Fibroblast of villous mesenchyme (primary cell): ENCODE results near the gene TUBGCP6. TPM values are rescaled to one million over a fixed set of nuclear protein-coding genes. Genes with fewer than 3 reads are reported as not detected.

ENCODE experiments used
- DNase-seq: peaks from one replicate; pipeline ENCODE4 v3.0.0-alpha.2; 2010; ENCODE audit warnings: low read depth
- H3K4me3 ChIP-seq: 2 replicates; pipeline ENCODE4 v1.5.1; 2011; ENCODE audit warnings: low read depth, mild to moderate bottlenecking, low read length
- CTCF ChIP-seq: IDR thresholded peaks from 2 replicates; pipeline ENCODE4 v1.5.1; 2012; ENCODE audit warnings: low read depth, mild to moderate bottlenecking, low read length; ENCODE audit not compliant: insufficient read depth
- total RNA-seq: library from RNA; depleted of rRNA; stranded (reverse); fragments of >200 nt; gene quantifications from 2 replicates; pipeline ENCODE4 v1.2.3, GENCODE V29; 2012

The TUBGCP6 gene
- total RNA-seq, 1 donor = 32.4 TPM

- DNase-seq = no peak
- TF ChIP-seq CTCF = no peak
- no peak overlapping the region for H3K4me3 ChIP-seq
Measured at GRCh38 chr22:50289151-50289941, 44.5 kb upstream of the TUBGCP6 start.

- TF ChIP-seq CTCF = no peak
- no peak for DNase-seq
- H3K4me3 ChIP-seq = no peak overlapping the region
Measured at GRCh38 chr22:50287731-50288130, 42.9 kb upstream of the TUBGCP6 start.

GRCh38 chr22:50286701-50287318 lies 42.0 kb upstream of the TUBGCP6 start:
- DNase-seq = no peak
- no peak overlapping the region for H3K4me3 ChIP-seq
- TF ChIP-seq CTCF = no peak

GRCh38 chr22:50286275-50286674 lies 41.5 kb upstream of the TUBGCP6 start:
- no peak overlapping the region for H3K4me3 ChIP-seq
- DNase-seq = no peak
- no peak for TF ChIP-seq CTCF

- H3K4me3 ChIP-seq = no peak overlapping the region
- no peak for TF ChIP-seq CTCF
- no peak for DNase-seq
Measured at GRCh38 chr22:50285568-50286229, 40.9 kb upstream of the TUBGCP6 start.

GRCh38 chr22:50284479-50284878 lies 39.7 kb upstream of the TUBGCP6 start:
- no peak overlapping the region for H3K4me3 ChIP-seq
- no peak for DNase-seq
- TF ChIP-seq CTCF = no peak
